ENCODE data around the gene MYL7. TPM values are rescaled to one million over a fixed set of nuclear protein-coding genes. Genes with fewer than 3 reads are reported as not detected.

Gene MYL7
- total RNA-seq, 1 experiment from 2014 or later = not detected

DNA sequence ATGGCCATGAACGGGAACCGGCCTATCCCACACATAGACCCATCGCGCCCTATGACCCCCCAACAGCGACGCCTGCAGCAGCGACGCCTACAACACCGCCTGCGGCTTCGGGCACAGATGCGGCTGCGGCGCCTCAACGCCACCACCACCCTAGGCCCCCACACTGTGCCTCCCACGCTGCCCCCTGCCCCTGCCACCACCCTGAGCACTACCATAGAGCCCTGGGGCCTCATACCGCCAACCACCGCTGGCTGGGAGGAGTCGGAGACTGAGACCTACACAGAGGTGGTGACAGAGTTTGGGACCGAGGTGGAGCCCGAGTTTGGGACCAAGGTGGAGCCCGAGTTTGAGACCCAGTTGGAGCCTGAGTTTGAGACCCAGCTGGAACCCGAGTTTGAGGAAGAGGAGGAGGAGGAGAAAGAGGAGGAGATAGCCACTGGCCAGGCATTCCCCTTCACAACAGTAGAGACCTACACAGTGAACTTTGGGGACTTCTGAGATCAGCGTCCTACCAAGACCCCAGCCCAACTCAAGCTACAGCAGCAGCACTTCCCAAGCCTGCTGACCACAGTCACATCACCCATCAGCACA is 27.3 kb downstream of the MYL7 start:
- Histone ChIP-seq H3K9me3 (ENCODE audit: low read depth, low read length, poor library complexity, severe bottlenecking) (no peaks in the 10 kb centered on the region), H3K27me3 (replicated peaks; ENCODE audit: insufficient read depth, low read depth, low read length, poor library complexity) (no peaks in the 10 kb centered on the region), H3K4me1 (ENCODE audit: insufficient read depth, low read length, poor library complexity, severe bottlenecking) (no peaks in the 10 kb centered on the region), H3K36me3 (ENCODE audit: insufficient read depth, low read length, poor library complexity, severe bottlenecking) (peaks cover 39% of the 10 kb centered on the region), H3K27ac (ENCODE audit: low read depth, low read length, poor library complexity, severe bottlenecking) (no peak overlapping the region), H3K4me3 (ENCODE audit: low read depth, low read length, poor library complexity, severe bottlenecking) (no peak overlapping the region)
- BruUV-seq (replicated peaks) = TSS peak; percentile 71
- POLR2A ChIA-PET (ENCODE audit: low non-redundant PET) = no interaction called here
- CTCF ChIA-PET = no interaction called here
- intact Hi-C loops (cut with micrococcal nuclease; ENCODE audit: unreplicated experiment) = no loop called here
- TF ChIP-seq, protein P1, sequence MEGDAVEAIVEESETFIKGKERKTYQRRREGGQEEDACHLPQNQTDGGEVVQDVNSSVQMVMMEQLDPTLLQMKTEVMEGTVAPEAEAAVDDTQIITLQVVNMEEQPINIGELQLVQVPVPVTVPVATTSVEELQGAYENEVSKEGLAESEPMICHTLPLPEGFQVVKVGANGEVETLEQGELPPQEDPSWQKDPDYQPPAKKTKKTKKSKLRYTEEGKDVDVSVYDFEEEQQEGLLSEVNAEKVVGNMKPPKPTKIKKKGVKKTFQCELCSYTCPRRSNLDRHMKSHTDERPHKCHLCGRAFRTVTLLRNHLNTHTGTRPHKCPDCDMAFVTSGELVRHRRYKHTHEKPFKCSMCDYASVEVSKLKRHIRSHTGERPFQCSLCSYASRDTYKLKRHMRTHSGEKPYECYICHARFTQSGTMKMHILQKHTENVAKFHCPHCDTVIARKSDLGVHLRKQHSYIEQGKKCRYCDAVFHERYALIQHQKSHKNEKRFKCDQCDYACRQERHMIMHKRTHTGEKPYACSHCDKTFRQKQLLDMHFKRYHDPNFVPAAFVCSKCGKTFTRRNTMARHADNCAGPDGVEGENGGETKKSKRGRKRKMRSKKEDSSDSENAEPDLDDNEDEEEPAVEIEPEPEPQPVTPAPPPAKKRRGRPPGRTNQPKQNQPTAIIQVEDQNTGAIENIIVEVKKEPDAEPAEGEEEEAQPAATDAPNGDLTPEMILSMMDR (conservative IDR thresholded peaks at IDR 0.05; ENCODE audit: low read depth, low read length) = no peak
- no peak for TF ChIP-seq EZH2 (IDR thresholded peaks at IDR 0.05; ENCODE audit: borderline replicate concordance, low read depth, low read length, poor library complexity, severe bottlenecking)
- no peak for DNase-seq (ENCODE audit: low spot score)

DNA sequence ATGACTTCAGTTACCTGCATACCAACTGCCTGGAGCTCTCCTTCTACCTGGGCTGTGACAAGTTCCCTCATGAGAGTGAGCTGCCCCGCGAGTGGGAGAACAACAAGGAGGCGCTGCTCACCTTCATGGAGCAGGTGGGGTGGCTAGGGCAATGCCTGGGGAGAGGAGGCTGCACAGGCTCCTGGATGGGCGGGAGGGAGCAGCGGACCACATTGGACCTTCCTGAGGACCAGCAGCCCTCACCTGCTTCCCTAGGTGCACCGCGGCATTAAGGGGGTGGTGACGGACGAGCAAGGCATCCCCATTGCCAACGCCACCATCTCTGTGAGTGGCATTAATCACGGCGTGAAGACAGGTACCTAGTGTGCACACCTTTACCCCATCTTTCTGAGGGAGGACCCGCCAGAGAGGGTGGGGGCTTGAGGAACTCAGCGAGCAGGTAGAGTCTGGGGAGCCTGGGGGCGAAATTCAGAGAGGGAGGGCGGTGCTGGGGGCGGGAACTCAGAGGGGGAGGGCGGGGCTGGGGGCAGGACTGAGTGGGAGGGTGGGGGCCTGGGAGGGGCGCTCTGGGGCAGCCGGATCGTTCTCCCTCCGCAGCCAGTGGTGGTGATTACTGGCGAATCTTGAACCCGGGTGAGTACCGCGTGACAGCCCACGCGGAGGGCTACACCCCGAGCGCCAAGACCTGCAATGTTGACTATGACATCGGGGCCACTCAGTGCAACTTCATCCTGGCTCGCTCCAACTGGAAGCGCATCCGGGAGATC is 28.0 kb downstream of the MYL7 start:
- Histone ChIP-seq H3K27ac (ENCODE audit: low read depth, low read length, poor library complexity, severe bottlenecking) (no peak overlapping the region), H3K27me3 (replicated peaks; ENCODE audit: insufficient read depth, low read depth, low read length, poor library complexity) (no peaks in the 10 kb centered on the region), H3K36me3 (ENCODE audit: insufficient read depth, low read length, poor library complexity, severe bottlenecking) (peaks cover 37% of the 10 kb centered on the region), H3K4me1 (ENCODE audit: insufficient read depth, low read length, poor library complexity, severe bottlenecking) (no peaks in the 10 kb centered on the region), H3K4me3 (ENCODE audit: low read depth, low read length, poor library complexity, severe bottlenecking) (no peak overlapping the region), H3K9me3 (ENCODE audit: low read depth, low read length, poor library complexity, severe bottlenecking) (no peaks in the 10 kb centered on the region)
- intact Hi-C loops (cut with micrococcal nuclease; ENCODE audit: unreplicated experiment) = no loop called here
- POLR2A ChIA-PET (ENCODE audit: low non-redundant PET) = no interaction called here
- CTCF ChIA-PET = no interaction called here
- DNase-seq (ENCODE audit: low spot score) = no peak
- BruUV-seq (replicated peaks) = no TSS peak
- TF ChIP-seq, protein P1 (conservative IDR thresholded peaks at IDR 0.05; ENCODE audit: low read depth, low read length) = no peak
- TF ChIP-seq EZH2 (IDR thresholded peaks at IDR 0.05; ENCODE audit: borderline replicate concordance, low read depth, low read length, poor library complexity, severe bottlenecking) = no peak

DNA sequence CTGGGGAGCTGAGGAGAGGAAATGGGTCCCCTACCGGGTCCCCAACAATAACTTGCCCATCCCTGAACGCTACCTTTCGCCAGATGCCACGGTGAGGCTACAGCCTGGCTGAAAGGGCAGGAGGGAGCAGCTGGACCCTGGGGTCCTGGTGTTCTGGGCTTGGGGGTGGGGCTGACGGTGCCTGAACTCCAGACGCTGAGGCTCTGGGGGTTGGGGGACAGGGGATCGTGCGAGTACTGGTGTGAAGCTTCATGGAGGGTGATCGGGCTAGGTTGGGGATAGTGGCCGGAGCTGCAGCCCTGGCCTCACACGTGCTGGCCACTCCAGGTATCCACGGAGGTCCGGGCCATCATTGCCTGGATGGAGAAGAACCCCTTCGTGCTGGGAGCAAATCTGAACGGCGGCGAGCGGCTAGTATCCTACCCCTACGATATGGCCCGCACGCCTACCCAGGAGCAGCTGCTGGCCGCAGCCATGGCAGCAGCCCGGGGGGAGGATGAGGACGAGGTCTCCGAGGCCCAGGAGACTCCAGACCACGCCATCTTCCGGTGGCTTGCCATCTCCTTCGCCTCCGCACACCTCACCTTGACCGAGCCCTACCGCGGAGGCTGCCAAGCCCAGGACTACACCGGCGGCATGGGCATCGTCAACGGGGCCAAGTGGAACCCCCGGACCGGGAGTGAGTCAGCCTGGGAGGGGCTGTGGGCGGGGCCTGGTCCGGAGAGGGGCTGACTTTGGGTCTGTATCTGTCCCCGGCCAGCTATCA is 28.7 kb downstream of the MYL7 start:
- H3K27ac ChIP-seq (ENCODE audit: low read depth, low read length, poor library complexity, severe bottlenecking) = no peak overlapping the region
- intact Hi-C loops (cut with micrococcal nuclease; ENCODE audit: unreplicated experiment) = no loop called here
- ChIA-PET CTCF (no interaction called here), POLR2A (ENCODE audit: low non-redundant PET) (no interaction called here)
- H3K4me3 ChIP-seq (ENCODE audit: low read depth, low read length, poor library complexity, severe bottlenecking) = no peak overlapping the region
- H3K4me1 ChIP-seq (ENCODE audit: insufficient read depth, low read length, poor library complexity, severe bottlenecking) = no peaks in the 10 kb centered on the region
- no peaks in the 10 kb centered on the region for H3K27me3 ChIP-seq (replicated peaks; ENCODE audit: insufficient read depth, low read depth, low read length, poor library complexity)
- peaks cover 31% of the 10 kb centered on the region for H3K36me3 ChIP-seq (ENCODE audit: insufficient read depth, low read length, poor library complexity, severe bottlenecking)
- no peaks in the 10 kb centered on the region for H3K9me3 ChIP-seq (ENCODE audit: low read depth, low read length, poor library complexity, severe bottlenecking)
- DNase-seq (ENCODE audit: low spot score) = no peak
- BruUV-seq (replicated peaks) = no TSS peak
- no peak for TF ChIP-seq EZH2 (IDR thresholded peaks at IDR 0.05; ENCODE audit: borderline replicate concordance, low read depth, low read length, poor library complexity, severe bottlenecking)
- TF ChIP-seq, protein P1 (conservative IDR thresholded peaks at IDR 0.05; ENCODE audit: low read depth, low read length) = no peak

Measured in A673 (cell line).